DOHH2 (cell line): Measurements from ENCODE around the gene CYRIA.

Experiments
- H3F3A ChIP-seq: fragments of 200-600 bp; sonication (generic), shearing (Covaris generic); 2 replicates; pipeline ENCODE4 v1.6.0; 2016; ENCODE audit warnings: antibody characterized with exemption, mild to moderate bottlenecking; ENCODE audit not compliant: control insufficient read depth, insufficient read depth
- H3K27ac ChIP-seq: fragments of 200-600 bp; sonication (generic); 2 replicates; pipeline ENCODE4 v1.5.1; 2014; ENCODE audit warnings: low read depth, mild to moderate bottlenecking, low read length, moderate library complexity
- H3K27me3 ChIP-seq: fragments of 200-600 bp; sonication (generic); 2 replicates; pipeline ENCODE4 v1.6.1; 2014; ENCODE audit warnings: mild to moderate bottlenecking, low read length, mixed read lengths; ENCODE audit not compliant: control insufficient read depth
- H3K36me3 ChIP-seq: fragments of 200-600 bp; sonication (generic); 2 replicates; pipeline ENCODE4 v1.6.1; 2014; ENCODE audit warnings: mild to moderate bottlenecking, low read length, moderate library complexity, mixed read lengths; ENCODE audit not compliant: control insufficient read depth
- H3K4me1 ChIP-seq: fragments of 200-600 bp; sonication (generic); 2 replicates; pipeline ENCODE4 v1.6.1; 2014; ENCODE audit warnings: mild to moderate bottlenecking, low read length, mixed read lengths; ENCODE audit not compliant: control insufficient read depth
- H3K4me2 ChIP-seq: fragments of 200-600 bp; sonication (generic); 2 replicates; pipeline ENCODE4 v1.6.0; 2014; ENCODE audit warnings: mild to moderate bottlenecking, low read length, moderate library complexity
- H3K4me3 ChIP-seq: fragments of 200-600 bp; sonication (generic); 2 replicates; pipeline ENCODE4 v1.5.1; 2014; ENCODE audit warnings: mild to moderate bottlenecking, low read length, mixed read lengths
- H3K79me2 ChIP-seq: fragments of 200-600 bp; sonication (generic); 2 replicates; pipeline ENCODE4 v1.6.1; 2014; ENCODE audit warnings: mild to moderate bottlenecking, low read length, mixed read lengths; ENCODE audit not compliant: control insufficient read depth
- H3K9me2 ChIP-seq: fragments of 200-600 bp; sonication (generic); replicated peaks from 2 replicates; pipeline ENCODE4 v1.6.1; 2014; ENCODE audit warnings: mild to moderate bottlenecking, low read length, mixed read lengths; ENCODE audit not compliant: control insufficient read depth
- H3K9me3 ChIP-seq: fragments of 200-600 bp; sonication (generic); 2 replicates; pipeline ENCODE4 v1.6.1; 2014; ENCODE audit warnings: antibody characterized with exemption, low read length, mixed read lengths; ENCODE audit not compliant: control insufficient read depth, insufficient read depth
- H4K20me1 ChIP-seq: fragments of 200-600 bp; sonication (generic); 2 replicates; pipeline ENCODE4 v1.6.0; 2014; ENCODE audit warnings: low read depth, mild to moderate bottlenecking, antibody characterized with exemption, low read length, moderate library complexity; ENCODE audit not compliant: control insufficient read depth, insufficient read depth
- CTCF ChIP-seq: fragments of 200-600 bp; sonication (generic); IDR thresholded peaks from one replicate; pipeline ENCODE4 v1.5.1; 2014; ENCODE audit warnings: antibody characterized with exemption, mild to moderate bottlenecking, low read depth, low read length; ENCODE audit not compliant: poor library complexity, severe bottlenecking
- EZH2phosphoT487 ChIP-seq: fragments of 200-600 bp; sonication (generic); IDR thresholded peaks from 2 replicates; pipeline ENCODE4 v1.6.1; 2017; ENCODE audit warnings: borderline replicate concordance, mild to moderate bottlenecking, antibody characterized with exemption, low read length, moderate library complexity, mixed read lengths

The CYRIA gene

GRCh38 chr2:16693854-16694253 lies 28.2 kb upstream of the CYRIA start:
- Histone ChIP-seq H3K4me3 (no peak overlapping the region), H3K4me2 (no peak overlapping the region), H3K27me3 (no peaks in the 10 kb centered on the region), H3K27ac (no peak overlapping the region), H3F3A (no peaks in the 10 kb centered on the region), H3K9me2 (no peaks in the 10 kb centered on the region), H3K4me1 (peaks cover 3% of the 10 kb centered on the region; the same call in 1 of the 2 replicates), H4K20me1 (no peaks in the 10 kb centered on the region), H3K9me3 (peaks cover 7% of the 10 kb centered on the region; the same call in 1 of the 2 replicates), H3K36me3 (no peaks in the 10 kb centered on the region), H3K79me2 (no peaks in the 10 kb centered on the region)
- TF ChIP-seq CTCF, result no peak
- TF ChIP-seq EZH2phosphoT487, result no peak

GRCh38 chr2:16691261-16691660 lies 25.6 kb upstream of the CYRIA start:
- Histone ChIP-seq H3K4me2 (no peak overlapping the region), H4K20me1 (no peaks in the 10 kb centered on the region)

GRCh38 chr2:16687955-16688354 lies 22.3 kb upstream of the CYRIA start:
- Histone ChIP-seq H3F3A (no peaks in the 10 kb centered on the region), H3K4me1 (peaks cover 9% of the 10 kb centered on the region), H3K36me3 (no peaks in the 10 kb centered on the region), H3K27me3 (no peaks in the 10 kb centered on the region), H3K27ac (no peak overlapping the region), H4K20me1 (no peaks in the 10 kb centered on the region), H3K9me2 (no peaks in the 10 kb centered on the region), H3K9me3 (no peaks in the 10 kb centered on the region), H3K4me3 (no peak overlapping the region), H3K79me2 (no peaks in the 10 kb centered on the region), H3K4me2 (no peak overlapping the region)
- TF ChIP-seq EZH2phosphoT487, result no peak

More at GRCh38 chr2:16691261-16691660, 25.6 kb upstream of the CYRIA start:
- no peaks in the 10 kb centered on the region for H3K9me3 ChIP-seq
- peaks cover 12% of the 10 kb centered on the region for H3K4me1 ChIP-seq
- no peaks in the 10 kb centered on the region for H3K79me2 ChIP-seq
- no peak overlapping the region for H3K4me3 ChIP-seq
- no peaks in the 10 kb centered on the region for H3F3A ChIP-seq
- no peaks in the 10 kb centered on the region for H3K36me3 ChIP-seq
- H3K27ac ChIP-seq, result no peak overlapping the region
- no peak for TF ChIP-seq EZH2phosphoT487
- TF ChIP-seq CTCF, result no peak
- H3K27me3 ChIP-seq, result no peaks in the 10 kb centered on the region
- H3K9me2 ChIP-seq, result no peaks in the 10 kb centered on the region

GRCh38 chr2:16687222-16687621 lies 21.6 kb upstream of the CYRIA start:
- no peaks in the 10 kb centered on the region for H3K36me3 ChIP-seq
- 0 out of 2 replicates have a peak, but pooled peaks cover 1% of the 10 kb centered on the region for H3K9me3 ChIP-seq
- H3F3A ChIP-seq, result no peaks in the 10 kb centered on the region
- no peaks in the 10 kb centered on the region for H3K79me2 ChIP-seq
- no peaks in the 10 kb centered on the region for H3K9me2 ChIP-seq
- H4K20me1 ChIP-seq, result no peaks in the 10 kb centered on the region
- H3K4me3 ChIP-seq, result no peak overlapping the region
- TF ChIP-seq CTCF (no peak), EZH2phosphoT487 (no peak)
- no peak overlapping the region for H3K4me2 ChIP-seq
- no peaks in the 10 kb centered on the region for H3K27me3 ChIP-seq
- H3K4me1 ChIP-seq, result peaks cover 9% of the 10 kb centered on the region
- no peak overlapping the region for H3K27ac ChIP-seq
